Thyroid gland (tissue), 4 donors: ENCODE measurements around the gene CTNNBL1.

Experiments
- CTCF ChIP-seq, 6 experiments: fragments of 200-600 bp in 3 of 6; fragments of 450-650 bp in 3 of 6; sonication (generic) in 3 of 6; IDR thresholded peaks; one replicate each; pipeline ENCODE4 v1.5.1; 2016 to 2019; ENCODE audit warnings: antibody characterized with exemption in 6 of 6, mild to moderate bottlenecking in 2 of 6, inconsistent platforms in 1 of 6, moderate library complexity in 1 of 6
- POLR2A ChIP-seq, 2 donors: fragments of 450-650 bp; IDR thresholded peaks; one replicate each; pipeline ENCODE4 v1.6.1; 2017; ENCODE audit warnings: antibody characterized with exemption in 2 of 2, mild to moderate bottlenecking in 2 of 2, moderate library complexity in 1 of 2

GRCh38 chr20:37756234-37756633, 62.4 kb downstream of the CTNNBL1 start:
- TF ChIP-seq CTCF (IDR thresholded peaks at IDR 0.05) (no peak), POLR2A (IDR thresholded peaks at IDR 0.05) (no peak)
